VCaP (cell line): ENCODE measurements around the gene ACOX1.

Experiments used
- H3K27ac ChIP-seq: fragments of 450-650 bp; 2 replicates; pipeline ENCODE4 v1.5.1; 2017
- CTCF ChIP-seq: fragments of 450-650 bp; conservative IDR thresholded peaks from 2 replicates; pipeline ENCODE4 v1.5.1; 2017; ENCODE audit warnings: mild to moderate bottlenecking, moderate library complexity

Gene ACOX1

DNA sequence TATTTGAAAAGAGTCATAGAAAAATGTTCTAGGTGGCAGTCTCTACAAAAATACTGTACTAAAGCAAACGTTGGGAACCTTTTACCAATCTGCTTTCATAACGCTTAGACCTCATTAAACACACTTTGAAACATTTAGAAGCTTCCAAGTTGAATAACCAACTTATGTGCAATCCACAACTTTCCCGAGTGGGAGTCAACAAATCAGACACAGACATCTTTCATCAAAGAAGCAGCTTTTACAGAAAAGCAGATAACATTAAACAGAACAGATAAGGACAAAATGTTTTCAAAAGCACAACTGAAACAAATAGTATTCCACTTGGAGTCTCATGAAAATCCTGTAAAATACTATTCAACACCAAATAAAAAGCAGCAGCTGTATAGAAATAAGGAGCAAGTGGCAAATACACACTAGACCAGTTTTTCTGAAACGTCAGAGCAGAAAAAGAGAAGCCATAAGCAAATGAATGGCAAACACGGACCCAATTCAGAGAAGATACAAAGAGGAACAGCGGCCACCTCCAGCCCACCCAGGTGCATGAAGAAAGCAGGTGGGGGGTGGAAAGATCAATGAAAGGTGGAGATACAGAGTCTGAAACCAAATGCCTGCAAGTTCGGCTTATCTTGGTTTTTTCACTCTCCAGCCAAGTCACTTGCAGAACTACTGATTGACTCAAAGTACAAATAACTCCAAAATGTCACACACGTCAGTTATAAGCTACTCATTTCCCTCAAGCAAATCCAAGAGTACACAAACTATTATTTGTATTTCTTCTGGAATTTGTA lies 19.7 kb downstream of the ACOX1 start:
- H3K27ac ChIP-seq: peak overlapping the region; percentile 66

GRCh38 chr17:75950855-75951554 lies 28.0 kb downstream of the ACOX1 start:
- H3K27ac ChIP-seq: no peak overlapping the region
- no peak for TF ChIP-seq CTCF

More for the DNA sequence above, 19.7 kb downstream of the ACOX1 start:
- no peak for TF ChIP-seq CTCF

DNA sequence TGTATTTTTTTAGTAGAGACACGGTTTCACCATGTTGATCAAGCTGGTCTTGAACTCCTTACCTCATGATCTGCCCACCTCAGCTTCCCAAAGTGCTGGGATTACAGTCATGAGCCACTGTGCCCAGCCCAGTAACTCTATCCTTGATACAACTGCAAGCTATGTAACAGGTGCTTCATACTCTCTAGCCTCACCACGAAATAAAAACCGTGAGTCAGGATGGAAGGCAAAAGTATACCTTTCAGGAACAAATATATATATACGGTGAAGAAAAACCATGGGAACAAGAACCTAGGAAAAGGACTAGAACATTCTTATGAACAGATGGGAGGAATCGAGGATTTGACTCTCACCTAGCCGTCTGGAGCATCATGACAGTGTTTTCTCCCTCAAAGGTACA lies 28.5 kb downstream of the ACOX1 start:
- TF ChIP-seq CTCF: no peak
- H3K27ac ChIP-seq: no peak overlapping the region

DNA sequence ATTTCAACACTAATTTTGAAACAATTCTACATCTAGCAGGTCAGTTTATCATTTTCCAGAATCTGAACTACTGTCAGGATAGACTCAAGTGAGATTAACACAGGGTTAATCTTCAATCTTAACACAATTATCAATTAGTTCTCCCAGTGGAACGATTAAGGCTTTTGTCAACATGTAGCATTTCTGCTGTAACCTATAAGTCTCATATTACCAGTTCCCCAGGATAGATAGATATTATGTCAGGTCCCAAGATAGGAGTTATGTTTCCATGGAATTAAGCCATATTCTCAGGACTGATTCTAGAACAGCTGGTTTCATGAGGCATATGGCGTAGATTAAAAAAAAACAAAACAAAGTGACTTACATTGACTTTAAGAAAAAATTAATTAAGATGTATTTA lies 33.8 kb downstream of the ACOX1 start:
- H3K27ac ChIP-seq: peak overlapping the region; percentile 1; the same call in 1 of the 2 replicates
- TF ChIP-seq CTCF: no peak

DNA sequence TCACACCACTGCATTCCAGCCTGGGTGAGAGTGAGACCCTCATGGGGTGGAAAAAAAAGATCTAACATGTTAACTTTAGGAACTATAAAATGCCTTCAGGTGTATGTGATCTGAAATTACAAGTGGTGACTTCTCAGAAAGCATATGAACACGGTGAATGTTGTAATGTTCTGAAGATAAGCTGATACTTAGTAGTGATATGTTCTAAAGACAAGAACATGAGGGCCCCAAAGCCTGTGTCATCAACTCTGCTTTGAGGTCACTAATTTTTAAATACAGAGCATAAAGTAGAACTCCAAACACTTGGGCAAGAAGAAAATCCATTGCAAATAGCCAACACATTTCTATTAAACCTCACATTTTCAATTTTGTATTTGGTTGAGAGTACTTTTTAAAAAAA lies 35.5 kb downstream of the ACOX1 start:
- H3K27ac ChIP-seq: no peak overlapping the region
- TF ChIP-seq CTCF: no peak

DNA sequence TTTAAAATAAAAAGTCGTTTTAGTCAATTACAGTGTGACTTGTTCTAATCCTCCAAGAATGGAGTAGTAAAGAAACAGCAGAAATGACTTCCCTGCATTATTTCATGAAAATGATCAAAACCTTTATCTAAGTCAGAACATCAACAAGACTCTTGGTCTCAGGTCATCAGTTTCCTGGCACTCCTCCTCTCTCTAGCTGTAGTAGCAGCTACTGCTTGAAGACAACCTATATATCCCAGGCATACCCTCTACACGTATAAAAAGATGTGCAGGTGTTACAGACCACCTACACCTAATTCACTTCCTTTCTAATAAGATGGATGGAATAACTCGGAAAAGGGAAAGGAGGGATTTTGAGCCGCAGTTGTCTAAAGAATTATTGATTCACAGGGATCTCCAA lies 36.5 kb downstream of the ACOX1 start:
- H3K27ac ChIP-seq: no peak overlapping the region
- TF ChIP-seq CTCF: no peak

GRCh38 chr17:75941442-75941819 lies 37.5 kb downstream of the ACOX1 start:
- TF ChIP-seq CTCF: 0 out of 2 replicates have a peak, but pooled peaks have one; percentile 1
- H3K27ac ChIP-seq: peak overlapping the region; percentile 77
